ENCODE data around the gene RPL11. TPM values are rescaled to one million over a fixed set of nuclear protein-coding genes. Genes with fewer than 3 reads are reported as not detected.

RPL11 gene
- total and polyA plus RNA-seq, 2 of the 4 experiments (the other 2 are of a cell fraction): 452 to 1,692 TPM

GRCh38 chr1:23692308-23692871, 784 bp downstream of the RPL11 start:
- Histone ChIP-seq H3K23ac (ENCODE audit: low read depth, low read length) (peak overlapping the region; percentile 66), H2BK15ac (ENCODE audit: low read depth, low read length) (no peak overlapping the region), H4K91ac (ENCODE audit: insufficient read depth, low read depth, low read length) (peak overlapping the region; percentile 59), H3K9ac (ENCODE audit: low read depth, low read length) (peak overlapping the region; percentile 92), H3K79me1 (ENCODE audit: low read depth in 1 of 2, low read length in 2 of 2) (peaks cover 13 to 48% of the 10 kb centered on the region in 2 experiments; a peak in 3 of 4 replicates), H3K4me2 (ENCODE audit: low read depth, low read length) (peak overlapping the region; percentile 94), H3K4me3 (ENCODE audit: insufficient read depth, low read depth, low read length) (peak overlapping the region; percentile 74), H2AFZ (replicated peaks; ENCODE audit: low read length, poor library complexity) (no peak overlapping the region), H3K9me1 (ENCODE audit: insufficient read depth, low read length) (peaks cover 17% of the 10 kb centered on the region), H2BK5ac (ENCODE audit: low read depth, low read length, poor library complexity, severe bottlenecking) (peak overlapping the region; percentile 33), H2BK20ac (ENCODE audit: low read depth, low read length) (no peak overlapping the region), H2AK5ac (ENCODE audit: low read depth, low read length) (peak overlapping the region; percentile 98), H3K4me1 (ENCODE audit: control insufficient read depth, insufficient read depth, low read length) (peaks cover 10% of the 10 kb centered on the region), H2AK9ac (replicated peaks; ENCODE audit: low read depth, low read length, poor library complexity) (peak overlapping the region; percentile 92), H3K56ac (ENCODE audit: extremely low read depth, insufficient read depth, low read length) (peak overlapping the region; percentile 86), H3K4ac (ENCODE audit: low read depth, low read length) (peak overlapping the region; percentile 88), H4K5ac (ENCODE audit: low read depth, low read length) (peak overlapping the region; percentile 27; the same call in 1 of the 2 replicates), H3K9me3 (ENCODE audit: control insufficient read depth, insufficient read depth, low read length) (no peaks in the 10 kb centered on the region), H3K36me3 (ENCODE audit: control insufficient read depth, insufficient read depth, low read length) (peaks cover 39% of the 10 kb centered on the region), H3K27ac (ENCODE audit: insufficient read depth, low read length) (peak overlapping the region; percentile 72), H3K18ac (ENCODE audit: low read depth, low read length) (no peak overlapping the region), H3K27me3 (ENCODE audit: control insufficient read depth, insufficient read depth, low read length) (no peaks in the 10 kb centered on the region), H4K8ac (ENCODE audit: low read depth in 2 of 2, low read length in 2 of 2) (peak overlapping the region; percentile 61 to 93), H3K14ac (replicated peaks; ENCODE audit: low read depth, low read length) (peak overlapping the region; percentile 92), H4K20me1 (ENCODE audit: insufficient read depth, low read length) (peaks cover 58% of the 10 kb centered on the region), H2BK120ac (ENCODE audit: low read depth, low read length) (no peak overlapping the region)
- DNase-seq (no peak), ATAC-seq (ENCODE audit: low read depth) (no peak)
- no peak for TF ChIP-seq CEBPB (IDR thresholded peaks at IDR 0.05; ENCODE audit: low read depth, low read length)
- peak; percentile 79; the same call in 1 of the 2 replicates for TF ChIP-seq CHD1 (IDR thresholded peaks at IDR 0.05; ENCODE audit: low read depth, low read length)
- CTCF ChIA-PET: interaction anchor here (0.7 to 1.3 kb wide), 2 partner anchors 19 to 80 kb away, joined by 3 to 5 read pairs; no protein-coding TSS in a partner anchor
- WGBS, 2 experiments (ENCODE audit: extremely low coverage in 2 of 2, insufficient read length in 1 of 2): 30% methylated on average over 2 of the region's 17 CpGs; no CpG with 5 or more reads in 1 of the 2 experiments
- intact Hi-C loops (cut with micrococcal nuclease): loop anchor here (5.0 kb wide), 2 partner anchors 50 to 135 kb away; partner anchors contain the start of genes ELOA and ID3
- in situ Hi-C loops (cut with MboI; ENCODE audit: low sequenced_read_pairs): no loop called here
- BruUV-seq (replicated peaks): no TSS peak
- POLR2A ChIA-PET (ENCODE audit: unreplicated experiment): interaction anchor here (0.6 kb wide), 2 partner anchors 10 to 735 kb away, joined by 8 to 16 read pairs; no protein-coding TSS in a partner anchor
- dilution Hi-C loops (cut with HindIII; ENCODE audit: low sequenced_read_pairs, unreplicated experiment): no loop called here
